ENCODE results near the gene ZNF385C. TPM values are rescaled to one million over a fixed set of nuclear protein-coding genes. Genes with fewer than 3 reads are reported as not detected.

The ZNF385C gene
- total and polyA plus RNA-seq, 2 donors (not counting 1 experiment from before 2014, with no cell fraction given) = 0.33 to 1.1 TPM

DNA sequence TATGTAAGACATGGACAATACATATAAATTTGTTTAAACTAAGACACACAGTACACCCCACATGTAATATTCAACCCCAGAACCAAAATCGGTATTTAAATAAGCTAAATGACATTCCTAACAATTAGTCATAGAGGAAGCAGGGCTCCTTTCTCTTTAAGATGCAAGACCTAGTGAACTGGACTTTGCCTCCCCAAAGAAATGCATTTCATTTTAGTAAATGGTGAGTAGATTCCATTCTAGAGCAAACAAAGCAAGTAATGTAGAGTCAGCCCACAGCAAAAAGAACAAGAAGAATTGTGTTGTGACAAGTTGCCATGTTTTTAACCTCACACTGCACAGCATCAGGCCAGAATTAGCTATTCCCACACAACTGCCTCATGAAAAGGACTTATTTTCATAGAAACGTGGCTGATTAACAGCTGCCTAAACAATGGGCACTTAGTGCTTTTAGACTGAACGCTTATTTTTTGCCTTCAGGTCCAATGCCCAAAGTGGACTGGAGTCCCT lies 95.4 kb downstream of the ZNF385C start:
- ATAC-seq (ENCODE audit: low read depth) = no peak
- Histone ChIP-seq H3K79me2 (ENCODE audit: control insufficient read depth, insufficient read depth, low read length) (peaks cover 70% of the 10 kb centered on the region), H2AFZ (ENCODE audit: insufficient read depth, low read depth, low read length, poor library complexity, severe bottlenecking) (no peak overlapping the region), H3K4me1 (ENCODE audit: control insufficient read depth in 2 of 2, insufficient read depth in 2 of 2, low read length in 2 of 2) (no peaks in the 10 kb centered on the region), H4K20me1 (ENCODE audit: control insufficient read depth, insufficient read depth, low read length, poor library complexity, severe bottlenecking) (peaks cover 63% of the 10 kb centered on the region), H3K36me3 (replicated peaks in 1 of 2; ENCODE audit: control extremely low read depth in 1 of 2, control insufficient read depth in 1 of 2, extremely low read depth in 1 of 2, insufficient read depth in 2 of 2, low read length in 1 of 2) (peaks cover 13 to 51% of the 10 kb centered on the region in 2 experiments), H3K4me3 (ENCODE audit: control extremely low read depth in 1 of 5, extremely low read depth in 1 of 5, insufficient read depth in 1 of 5, low read depth in 2 of 5, low read length in 4 of 5) (no peak overlapping the region), H3K9me3 (ENCODE audit: control extremely low read depth in 1 of 3, control insufficient read depth in 2 of 3, insufficient read depth in 1 of 3, low read length in 2 of 3) (no peaks in the 10 kb centered on the region), H3K4me2 (replicated peaks; ENCODE audit: low read depth, low read length, poor library complexity, severe bottlenecking) (no peak overlapping the region), H3K27ac (ENCODE audit: low read length in 2 of 2) (no peak overlapping the region), H3K9ac (ENCODE audit: low read length) (no peak overlapping the region), H3K27me3 (replicated peaks in 1 of 4; ENCODE audit: control extremely low read depth in 1 of 4, control insufficient read depth in 3 of 4, insufficient read depth in 4 of 4, low read length in 3 of 4) (no peaks in the 10 kb centered on the region)
- CTCF ChIA-PET = interaction anchor here (0.8 to 1.6 kb wide), 4 partner anchors 11 to 40 kb away, joined by 4 read pairs; partner anchors contain the start of gene NKIRAS2
- 89% methylated on average over 2 of the region's 3 CpGs for WGBS (ENCODE audit: insufficient coverage)
- Mint-ChIP-seq H3K4me1 (peaks cover 16% of the 10 kb centered on the region), H3K27ac (no peak overlapping the region), H3K9me3 (ENCODE audit: insufficient read depth) (no peaks in the 10 kb centered on the region), H3K27me3 (no peaks in the 10 kb centered on the region), H3K4me3 (no peak overlapping the region)
- POLR2A ChIA-PET = interaction anchor here (1.6 kb wide), 1 partner anchor 15 kb away, joined by 4 read pairs; the partner anchor contains the start of gene DNAJC7
- intact Hi-C loops (cut with micrococcal nuclease) = no loop called here
- TF ChIP-seq EZH2 (IDR thresholded peaks at IDR 0.05; ENCODE audit: borderline replicate concordance, insufficient read depth, low read depth, low read length, poor library complexity, severe bottlenecking) = no peak
- TF ChIP-seq, protein P1, sequence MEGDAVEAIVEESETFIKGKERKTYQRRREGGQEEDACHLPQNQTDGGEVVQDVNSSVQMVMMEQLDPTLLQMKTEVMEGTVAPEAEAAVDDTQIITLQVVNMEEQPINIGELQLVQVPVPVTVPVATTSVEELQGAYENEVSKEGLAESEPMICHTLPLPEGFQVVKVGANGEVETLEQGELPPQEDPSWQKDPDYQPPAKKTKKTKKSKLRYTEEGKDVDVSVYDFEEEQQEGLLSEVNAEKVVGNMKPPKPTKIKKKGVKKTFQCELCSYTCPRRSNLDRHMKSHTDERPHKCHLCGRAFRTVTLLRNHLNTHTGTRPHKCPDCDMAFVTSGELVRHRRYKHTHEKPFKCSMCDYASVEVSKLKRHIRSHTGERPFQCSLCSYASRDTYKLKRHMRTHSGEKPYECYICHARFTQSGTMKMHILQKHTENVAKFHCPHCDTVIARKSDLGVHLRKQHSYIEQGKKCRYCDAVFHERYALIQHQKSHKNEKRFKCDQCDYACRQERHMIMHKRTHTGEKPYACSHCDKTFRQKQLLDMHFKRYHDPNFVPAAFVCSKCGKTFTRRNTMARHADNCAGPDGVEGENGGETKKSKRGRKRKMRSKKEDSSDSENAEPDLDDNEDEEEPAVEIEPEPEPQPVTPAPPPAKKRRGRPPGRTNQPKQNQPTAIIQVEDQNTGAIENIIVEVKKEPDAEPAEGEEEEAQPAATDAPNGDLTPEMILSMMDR (IDR thresholded peaks at IDR 0.05) = no peak
- no peak for DNase-seq

DNA sequence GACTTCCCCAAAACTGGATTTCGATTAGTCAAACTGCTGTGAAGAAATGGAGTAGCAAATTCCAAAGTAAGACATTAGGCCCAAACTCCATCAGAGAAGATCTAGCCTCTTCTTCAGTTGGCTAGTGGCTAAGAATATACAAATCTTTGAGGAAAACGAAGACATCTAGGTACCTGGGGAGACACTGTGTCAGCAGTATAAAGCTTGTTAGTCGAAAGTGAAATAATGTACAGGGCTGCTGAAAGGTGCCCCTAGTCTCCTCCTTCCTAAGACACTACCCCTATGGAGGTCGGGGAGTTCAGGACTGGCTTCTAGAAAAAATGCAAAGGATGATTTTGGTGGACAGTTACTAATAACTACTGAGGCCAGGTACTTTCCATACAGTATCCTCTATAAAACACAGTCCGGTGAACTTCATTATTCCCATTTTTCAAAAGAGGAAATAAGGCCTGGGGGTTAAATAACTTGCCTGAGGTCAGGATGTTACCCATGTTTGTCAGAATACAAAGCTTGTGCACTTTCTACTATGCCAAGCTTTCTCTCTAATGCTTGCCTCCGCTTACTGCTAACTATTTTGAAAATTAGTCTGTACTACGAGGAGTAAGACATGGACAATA lies 96.0 kb downstream of the ZNF385C start:
- H3K79me2 ChIP-seq (ENCODE audit: control insufficient read depth, insufficient read depth, low read length) = peaks cover 64% of the 10 kb centered on the region
- H3K4me2 ChIP-seq (replicated peaks; ENCODE audit: low read depth, low read length, poor library complexity, severe bottlenecking) = no peak overlapping the region
- H3K27me3 ChIP-seq (replicated peaks in 1 of 4; ENCODE audit: control extremely low read depth in 1 of 4, control insufficient read depth in 3 of 4, insufficient read depth in 4 of 4, low read length in 3 of 4) = no peaks in the 10 kb centered on the region
- ChIA-PET POLR2A (interaction anchor here (1.6 kb wide), 1 partner anchor 15 kb away, joined by 4 read pairs; the partner anchor contains the start of gene DNAJC7), CTCF (interaction anchor here (0.8 to 1.6 kb wide), 3 partner anchors 11 to 39 kb away, joined by 4 read pairs; partner anchors contain the start of gene NKIRAS2)
- H3K9ac ChIP-seq (ENCODE audit: low read length) = no peak overlapping the region
- no peak overlapping the region for H3K4me3 Mint-ChIP-seq
- H4K20me1 ChIP-seq (ENCODE audit: control insufficient read depth, insufficient read depth, low read length, poor library complexity, severe bottlenecking) = peaks cover 60% of the 10 kb centered on the region
- no peak overlapping the region for H2AFZ ChIP-seq (ENCODE audit: insufficient read depth, low read depth, low read length, poor library complexity, severe bottlenecking)
- H3K4me1 ChIP-seq (ENCODE audit: control insufficient read depth in 2 of 2, insufficient read depth in 2 of 2, low read length in 2 of 2) = peaks cover 0 to 5% of the 10 kb centered on the region in 2 donors
- DNase-seq (no peak), ATAC-seq (ENCODE audit: low read depth) (no peak)
- H3K27ac Mint-ChIP-seq = no peak overlapping the region
- H3K27me3 Mint-ChIP-seq = no peaks in the 10 kb centered on the region
- H3K4me3 ChIP-seq (ENCODE audit: control extremely low read depth in 1 of 5, extremely low read depth in 1 of 5, insufficient read depth in 1 of 5, low read depth in 2 of 5, low read length in 4 of 5) = no peak overlapping the region
- TF ChIP-seq, protein P1 (IDR thresholded peaks at IDR 0.05) = no peak
- TF ChIP-seq EZH2 (IDR thresholded peaks at IDR 0.05; ENCODE audit: borderline replicate concordance, insufficient read depth, low read depth, low read length, poor library complexity, severe bottlenecking) = no peak
- WGBS (ENCODE audit: insufficient coverage) = no CpG with 5 or more reads among the region's 7 CpGs
- H3K9me3 ChIP-seq (ENCODE audit: control extremely low read depth in 1 of 3, control insufficient read depth in 2 of 3, insufficient read depth in 1 of 3, low read length in 2 of 3) = no peaks in the 10 kb centered on the region
- peaks cover 13 to 56% of the 10 kb centered on the region in 2 experiments for H3K36me3 ChIP-seq (replicated peaks in 1 of 2; ENCODE audit: control extremely low read depth in 1 of 2, control insufficient read depth in 1 of 2, extremely low read depth in 1 of 2, insufficient read depth in 2 of 2, low read length in 1 of 2)
- intact Hi-C loops (cut with micrococcal nuclease) = no loop called here
- H3K4me1 Mint-ChIP-seq = peaks cover 16% of the 10 kb centered on the region
- no peak overlapping the region for H3K27ac ChIP-seq (ENCODE audit: low read length in 2 of 2)
- no peaks in the 10 kb centered on the region for H3K9me3 Mint-ChIP-seq (ENCODE audit: insufficient read depth)

All from B cell (primary cell).